Natural killer cell (primary cell): Measurements from ENCODE around the gene NT5E. TPM values are rescaled to one million over a fixed set of nuclear protein-coding genes. Genes with fewer than 3 reads are reported as not detected.

ENCODE experiments used
- ATAC-seq, 3 donors: fragments of 150-1000 bp in 2 of 3; fragments of 200-7000 bp in 1 of 3; cut with Tn5 transposase; 1 replicate in 1 of 3; 2 replicates in 2 of 3; pipeline ENCODE4 v1.10.0; 2021; ENCODE audit warnings: mild to moderate bottlenecking in 2 of 3, moderate library complexity in 2 of 3
- DNase-seq, 2 donors: peaks; one replicate each; pipeline versions ENCODE4 v3.0.0 to v3.0.0-alpha.2; 2013 to 2021; ENCODE audit warnings: mixed read lengths in 1 of 2
- H3K27ac ChIP-seq: one replicate; pipeline ENCODE4 v1.5.1; 2013; ENCODE audit warnings: mild to moderate bottlenecking, low read length
- H3K27me3 ChIP-seq: one replicate; pipeline ENCODE4 v1.6.1; 2013; ENCODE audit warnings: low read length; ENCODE audit not compliant: control insufficient read depth, insufficient read depth
- H3K36me3 ChIP-seq: one replicate; pipeline ENCODE4 v1.6.1; 2013; ENCODE audit warnings: low read length; ENCODE audit not compliant: control insufficient read depth, insufficient read depth
- H3K4me1 ChIP-seq: one replicate; pipeline ENCODE4 v1.6.1; 2013; ENCODE audit warnings: low read length; ENCODE audit not compliant: control insufficient read depth, insufficient read depth
- H3K4me3 ChIP-seq: one replicate; pipeline ENCODE4 v1.5.1; 2013; ENCODE audit warnings: low read length
- H3K9me3 ChIP-seq: one replicate; pipeline ENCODE4 v1.6.1; 2013; ENCODE audit warnings: low read length; ENCODE audit not compliant: control insufficient read depth, insufficient read depth
- H3K27ac Mint-ChIP-seq, 2 donors: one replicate each; pipeline ENCODE4 v1.8.0; 2022; ENCODE audit warnings: mild to moderate bottlenecking in 2 of 2, mixed read lengths in 2 of 2, moderate library complexity in 1 of 2
- H3K27me3 Mint-ChIP-seq, 2 donors: one replicate each; pipeline ENCODE4 v1.8.0; 2022; ENCODE audit warnings: low read depth in 2 of 2, mixed read lengths in 2 of 2
- H3K36me3 Mint-ChIP-seq: one replicate; pipeline ENCODE4 v1.8.0; 2022; ENCODE audit warnings: mixed read lengths
- H3K4me1 Mint-ChIP-seq, 2 donors: one replicate each; pipeline ENCODE4 v1.8.0; 2022; ENCODE audit warnings: mixed read lengths in 2 of 2
- H3K4me3 Mint-ChIP-seq: one replicate; pipeline ENCODE4 v1.8.0; 2022; ENCODE audit warnings: mild to moderate bottlenecking, moderate library complexity, mixed read lengths
- H3K9me3 Mint-ChIP-seq, 2 donors: one replicate each; pipeline ENCODE4 v1.8.0; 2022; ENCODE audit warnings: mixed read lengths in 2 of 2
- CTCF ChIP-seq: fragments of 200-600 bp; IDR thresholded peaks from one replicate; pipeline ENCODE4 v1.8.0; 2022; ENCODE audit warnings: antibody characterized with exemption
- WGBS: methylation state at CpG from one replicate; pipeline ENCODE4 v1.1.7; 2013; ENCODE audit warnings: missing lambda C conversion rate; ENCODE audit not compliant: insufficient coverage; 5-methylcytosine and 5-hydroxymethylcytosine counted together
- intact Hi-C: fragments of 100-400 bp; cut with micrococcal nuclease; formaldehyde crosslinking; loops from one replicate; pipeline ENCODE4 v1.14.2; 2022
- total RNA-seq, 4 donors: library from RNA; stranded (reverse); fragments of 120-200 nt in 1 of 4; gene quantifications; one replicate each; pipeline versions ENCODE4 v1.2.3 to v1.2.4, GENCODE V29; 2013 to 2022

NT5E gene
- total RNA-seq, 3 donors from 2014 or later (not counting 1 experiment from before 2014, with no cell fraction given) = 0.57 to 0.70 TPM; not detected in 1

GRCh38 chr6:85482206-85482904 lies 32.5 kb downstream of the NT5E start:
- Histone ChIP-seq H3K27ac (no peak overlapping the region), H3K4me1 (no peaks in the 10 kb centered on the region), H3K9me3 (no peaks in the 10 kb centered on the region), H3K4me3 (no peak overlapping the region), H3K36me3 (no peaks in the 10 kb centered on the region), H3K27me3 (peaks cover 4% of the 10 kb centered on the region)
- WGBS = 79% methylated on average over 8 of the region's 8 CpGs
- peak in 1 of 3 donors; percentile 10 for ATAC-seq
- TF ChIP-seq CTCF = no peak
- H3K4me1 Mint-ChIP-seq = peaks cover 6% of the 10 kb centered on the region in 2 donors
- intact Hi-C loops = no loop called here
- H3K27me3 Mint-ChIP-seq = peaks cover 10 to 22% of the 10 kb centered on the region in 2 donors
- H3K4me3 Mint-ChIP-seq = no peak overlapping the region
- no peaks in the 10 kb centered on the region for H3K9me3 Mint-ChIP-seq
- no peak overlapping the region for H3K27ac Mint-ChIP-seq
- no peaks in the 10 kb centered on the region for H3K36me3 Mint-ChIP-seq
- no peak for DNase-seq

- no peaks in the 10 kb centered on the region for H3K9me3 Mint-ChIP-seq
Measured at GRCh38 chr6:85482905-85483700, 33.2 kb downstream of the NT5E start.

GRCh38 chr6:85483846-85484245 lies 34.0 kb downstream of the NT5E start:
- H3K36me3 ChIP-seq = no peaks in the 10 kb centered on the region
- H3K4me1 Mint-ChIP-seq = peaks cover 6% of the 10 kb centered on the region in 2 donors
- 69% methylated on average over 4 of the region's 4 CpGs for WGBS
- no peak overlapping the region for H3K27ac ChIP-seq
- H3K27me3 Mint-ChIP-seq = peaks cover 11 to 22% of the 10 kb centered on the region in 2 donors
- ATAC-seq (no peak), DNase-seq (no peak)
- no peaks in the 10 kb centered on the region for H3K36me3 Mint-ChIP-seq
- H3K4me1 ChIP-seq = no peaks in the 10 kb centered on the region
- H3K27ac Mint-ChIP-seq = no peak overlapping the region
- no peaks in the 10 kb centered on the region for H3K9me3 Mint-ChIP-seq
- intact Hi-C loops = loop anchor here (1.0 kb wide), 1 partner anchor 129 kb away; no protein-coding TSS in a partner anchor
- TF ChIP-seq CTCF = no peak
- H3K4me3 ChIP-seq = no peak overlapping the region
- H3K9me3 ChIP-seq = no peaks in the 10 kb centered on the region
- no peak overlapping the region for H3K4me3 Mint-ChIP-seq
- peaks cover 4% of the 10 kb centered on the region for H3K27me3 ChIP-seq

More at GRCh38 chr6:85482905-85483700, 33.2 kb downstream of the NT5E start:
- intact Hi-C loops = loop anchor here (1.0 kb wide), 1 partner anchor 128 kb away; no protein-coding TSS in a partner anchor
- H3K36me3 ChIP-seq = no peaks in the 10 kb centered on the region
- no peak overlapping the region for H3K27ac ChIP-seq
- no peak overlapping the region for H3K4me3 Mint-ChIP-seq
- peak; percentile 82 to 96 (median 94) for ATAC-seq
- H3K9me3 ChIP-seq = no peaks in the 10 kb centered on the region
- H3K4me3 ChIP-seq = no peak overlapping the region
- H3K4me1 Mint-ChIP-seq = peaks cover 6% of the 10 kb centered on the region in 2 donors
- TF ChIP-seq CTCF = peak; percentile 99
- H3K27ac Mint-ChIP-seq = no peak overlapping the region
- peaks cover 4% of the 10 kb centered on the region for H3K27me3 ChIP-seq
- no peaks in the 10 kb centered on the region for H3K4me1 ChIP-seq
- H3K27me3 Mint-ChIP-seq = peaks cover 11 to 22% of the 10 kb centered on the region in 2 donors
- WGBS = 33% methylated on average over 10 of the region's 10 CpGs
- DNase-seq = peak; percentile 78 to 81
- H3K36me3 Mint-ChIP-seq = no peaks in the 10 kb centered on the region
